ENCODE results near the gene ITLN2.

DNA sequence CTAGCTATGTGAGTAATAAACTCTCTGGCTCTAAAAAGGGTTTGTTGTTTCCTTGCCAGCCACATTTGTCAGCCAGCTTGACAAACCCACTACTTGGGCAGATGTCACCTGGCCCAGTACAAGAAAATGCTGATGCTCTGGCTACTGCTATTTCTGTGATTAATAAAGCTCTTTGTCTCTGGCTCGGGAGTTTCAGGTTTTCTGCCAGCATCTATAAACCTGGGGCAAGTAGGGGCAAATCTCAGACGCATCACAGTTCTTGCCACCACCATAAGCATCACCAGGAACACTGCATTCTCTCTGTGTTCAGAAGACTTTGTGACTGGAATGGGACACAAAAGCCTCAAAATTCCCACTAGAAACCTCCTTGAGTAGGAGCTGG, 2.5 kb downstream of the ITLN2 start:
- TF ChIP-seq, protein P1, sequence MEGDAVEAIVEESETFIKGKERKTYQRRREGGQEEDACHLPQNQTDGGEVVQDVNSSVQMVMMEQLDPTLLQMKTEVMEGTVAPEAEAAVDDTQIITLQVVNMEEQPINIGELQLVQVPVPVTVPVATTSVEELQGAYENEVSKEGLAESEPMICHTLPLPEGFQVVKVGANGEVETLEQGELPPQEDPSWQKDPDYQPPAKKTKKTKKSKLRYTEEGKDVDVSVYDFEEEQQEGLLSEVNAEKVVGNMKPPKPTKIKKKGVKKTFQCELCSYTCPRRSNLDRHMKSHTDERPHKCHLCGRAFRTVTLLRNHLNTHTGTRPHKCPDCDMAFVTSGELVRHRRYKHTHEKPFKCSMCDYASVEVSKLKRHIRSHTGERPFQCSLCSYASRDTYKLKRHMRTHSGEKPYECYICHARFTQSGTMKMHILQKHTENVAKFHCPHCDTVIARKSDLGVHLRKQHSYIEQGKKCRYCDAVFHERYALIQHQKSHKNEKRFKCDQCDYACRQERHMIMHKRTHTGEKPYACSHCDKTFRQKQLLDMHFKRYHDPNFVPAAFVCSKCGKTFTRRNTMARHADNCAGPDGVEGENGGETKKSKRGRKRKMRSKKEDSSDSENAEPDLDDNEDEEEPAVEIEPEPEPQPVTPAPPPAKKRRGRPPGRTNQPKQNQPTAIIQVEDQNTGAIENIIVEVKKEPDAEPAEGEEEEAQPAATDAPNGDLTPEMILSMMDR (IDR thresholded peaks at IDR 0.05; ENCODE audit: extremely low read depth in 1 of 2, insufficient read depth in 1 of 2, low read depth in 1 of 2, low read length in 2 of 2) = no peak
- no peak for TF ChIP-seq EZH2 (IDR thresholded peaks at IDR 0.05; ENCODE audit: borderline replicate concordance, low read depth, low read length, severe bottlenecking)
- TF ChIP-seq FOS (IDR thresholded peaks at IDR 0.05; ENCODE audit: borderline replicate concordance, insufficient read depth, low read length) = no peak
- no peak for TF ChIP-seq GATA2 (IDR thresholded peaks at IDR 0.05; ENCODE audit: insufficient read depth, insufficient read length, low read depth, low read length)
- no peak for TF ChIP-seq POLR2A (IDR thresholded peaks at IDR 0.05; ENCODE audit: low read depth, low read length)
